ENCODE data around the gene RNF38. TPM values are rescaled to one million over a fixed set of nuclear protein-coding genes. Genes with fewer than 3 reads are reported as not detected.

The RNF38 gene
- total RNA-seq, 1 experiment from 2014 or later, result 18.6 TPM

DNA sequence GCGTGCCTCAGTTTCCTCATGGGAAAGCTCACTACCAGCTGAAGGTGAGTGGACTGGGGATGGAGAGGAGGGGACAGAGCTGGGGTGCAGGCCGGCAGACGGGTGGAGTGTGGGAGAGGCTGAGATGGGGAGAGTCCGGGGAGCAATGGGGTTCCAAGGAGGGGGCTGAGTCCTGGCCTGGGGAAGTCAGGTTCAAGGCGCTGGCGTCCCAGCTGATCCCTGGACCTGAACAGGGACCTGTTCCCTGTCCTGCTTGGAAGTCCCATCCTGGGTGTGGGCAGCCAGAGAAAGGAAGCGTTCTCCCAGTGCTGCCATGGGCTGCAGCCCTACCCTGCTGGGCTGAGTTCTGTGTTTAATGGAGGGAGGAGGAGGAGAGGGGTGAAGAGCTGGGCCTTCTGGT is 80.9 kb downstream of the RNF38 start:
- intact Hi-C loops (cut with micrococcal nuclease), result no loop called here
- Mint-ChIP-seq H3K27ac (ENCODE audit: low read depth, unreplicated experiment) (no peak overlapping the region), H3K4me1 (ENCODE audit: insufficient read depth, unreplicated experiment) (no peaks in the 10 kb centered on the region), H3K27me3 (ENCODE audit: insufficient read depth, unreplicated experiment) (no peaks in the 10 kb centered on the region), H3K36me3 (ENCODE audit: insufficient read depth, unreplicated experiment) (peaks cover 12% of the 10 kb centered on the region), H3K9me3 (ENCODE audit: unreplicated experiment) (no peaks in the 10 kb centered on the region), H3K4me3 (ENCODE audit: unreplicated experiment) (no peak overlapping the region)
- no TSS peak for BruUV-seq (replicated peaks)
- TF ChIP-seq, protein P1, sequence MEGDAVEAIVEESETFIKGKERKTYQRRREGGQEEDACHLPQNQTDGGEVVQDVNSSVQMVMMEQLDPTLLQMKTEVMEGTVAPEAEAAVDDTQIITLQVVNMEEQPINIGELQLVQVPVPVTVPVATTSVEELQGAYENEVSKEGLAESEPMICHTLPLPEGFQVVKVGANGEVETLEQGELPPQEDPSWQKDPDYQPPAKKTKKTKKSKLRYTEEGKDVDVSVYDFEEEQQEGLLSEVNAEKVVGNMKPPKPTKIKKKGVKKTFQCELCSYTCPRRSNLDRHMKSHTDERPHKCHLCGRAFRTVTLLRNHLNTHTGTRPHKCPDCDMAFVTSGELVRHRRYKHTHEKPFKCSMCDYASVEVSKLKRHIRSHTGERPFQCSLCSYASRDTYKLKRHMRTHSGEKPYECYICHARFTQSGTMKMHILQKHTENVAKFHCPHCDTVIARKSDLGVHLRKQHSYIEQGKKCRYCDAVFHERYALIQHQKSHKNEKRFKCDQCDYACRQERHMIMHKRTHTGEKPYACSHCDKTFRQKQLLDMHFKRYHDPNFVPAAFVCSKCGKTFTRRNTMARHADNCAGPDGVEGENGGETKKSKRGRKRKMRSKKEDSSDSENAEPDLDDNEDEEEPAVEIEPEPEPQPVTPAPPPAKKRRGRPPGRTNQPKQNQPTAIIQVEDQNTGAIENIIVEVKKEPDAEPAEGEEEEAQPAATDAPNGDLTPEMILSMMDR (IDR thresholded peaks at IDR 0.05; ENCODE audit: unreplicated experiment), result no peak
- CTCF ChIA-PET, result interaction anchor here (4.5 kb wide), 1 partner anchor 10 kb away, joined by 45 read pairs; no protein-coding TSS in a partner anchor
- POLR2A ChIA-PET, result interaction anchor here (1.1 kb wide), 1 partner anchor 62 kb away, joined by 3 read pairs; no protein-coding TSS in a partner anchor
- DNase-seq (ENCODE audit: unreplicated experiment), result no peak

DNA sequence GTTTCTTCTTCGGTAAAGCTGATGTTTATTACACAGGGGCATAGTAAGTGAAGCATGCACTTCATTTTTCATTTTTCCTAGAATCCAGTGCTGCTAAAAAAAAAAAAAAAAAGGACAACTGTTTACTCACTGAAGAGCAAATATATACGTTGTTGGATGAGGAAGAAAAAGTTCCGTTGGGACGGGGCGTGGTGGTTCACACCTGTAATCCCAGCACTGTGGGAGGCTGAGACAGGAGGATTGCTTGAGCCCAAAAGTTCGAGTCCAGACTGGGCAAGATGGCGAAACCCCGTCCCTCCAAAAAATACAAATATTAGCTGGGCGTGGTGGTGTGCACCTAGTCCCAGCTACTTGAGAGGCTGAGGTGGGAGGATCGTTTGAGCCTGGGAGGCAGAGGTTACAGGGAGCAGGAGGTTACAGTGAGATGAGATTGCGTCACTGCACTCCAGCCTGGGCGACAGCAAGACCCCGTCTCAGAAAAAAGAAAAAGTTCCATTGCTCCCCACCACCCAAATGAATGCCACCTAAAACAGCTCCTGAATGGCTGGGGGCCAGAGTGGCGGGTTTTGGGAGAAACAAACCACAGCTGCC is 81.8 kb downstream of the RNF38 start:
- TF ChIP-seq, protein P1 (IDR thresholded peaks at IDR 0.05; ENCODE audit: unreplicated experiment), result no peak
- POLR2A ChIA-PET, result no interaction called here
- no peaks in the 10 kb centered on the region for H3K4me1 Mint-ChIP-seq (ENCODE audit: insufficient read depth, unreplicated experiment)

GRCh38 chr9:36317766-36318165 is 82.3 kb downstream of the RNF38 start:
- Mint-ChIP-seq H3K27ac (ENCODE audit: low read depth, unreplicated experiment) (no peak overlapping the region), H3K27me3 (ENCODE audit: insufficient read depth, unreplicated experiment) (no peaks in the 10 kb centered on the region), H3K36me3 (ENCODE audit: insufficient read depth, unreplicated experiment) (peaks cover 12% of the 10 kb centered on the region), H3K9me3 (ENCODE audit: unreplicated experiment) (no peaks in the 10 kb centered on the region), H3K4me3 (ENCODE audit: unreplicated experiment) (no peak overlapping the region), H3K4me1 (ENCODE audit: insufficient read depth, unreplicated experiment) (no peaks in the 10 kb centered on the region)
- DNase-seq (ENCODE audit: unreplicated experiment), result peak; percentile 62
- POLR2A ChIA-PET, result no interaction called here
- TF ChIP-seq, protein P1 (IDR thresholded peaks at IDR 0.05; ENCODE audit: unreplicated experiment), result no peak
- CTCF ChIA-PET, result interaction anchor here (0.6 to 4.5 kb wide), 2 partner anchors 12 to 134 kb away, joined by 4 to 45 read pairs; no protein-coding TSS in a partner anchor
- intact Hi-C loops (cut with micrococcal nuclease), result no loop called here
- no TSS peak for BruUV-seq (replicated peaks)

More for the DNA sequence above, 81.8 kb downstream of the RNF38 start:
- no peaks in the 10 kb centered on the region for H3K27me3 Mint-ChIP-seq (ENCODE audit: insufficient read depth, unreplicated experiment)
- intact Hi-C loops (cut with micrococcal nuclease), result no loop called here
- DNase-seq (ENCODE audit: unreplicated experiment), result no peak
- H3K4me3 Mint-ChIP-seq (ENCODE audit: unreplicated experiment), result no peak overlapping the region
- peaks cover 12% of the 10 kb centered on the region for H3K36me3 Mint-ChIP-seq (ENCODE audit: insufficient read depth, unreplicated experiment)
- no TSS peak for BruUV-seq (replicated peaks)
- CTCF ChIA-PET, result interaction anchor here (4.5 kb wide), 1 partner anchor 11 kb away, joined by 45 read pairs; no protein-coding TSS in a partner anchor
- no peaks in the 10 kb centered on the region for H3K9me3 Mint-ChIP-seq (ENCODE audit: unreplicated experiment)
- no peak overlapping the region for H3K27ac Mint-ChIP-seq (ENCODE audit: low read depth, unreplicated experiment)

- CTCF ChIA-PET, result interaction anchor here (0.6 to 4.5 kb wide), 4 partner anchors 13 to 133 kb away, joined by 3 to 45 read pairs (median 4); no protein-coding TSS in a partner anchor
- Mint-ChIP-seq H3K9me3 (ENCODE audit: unreplicated experiment) (no peaks in the 10 kb centered on the region), H3K4me3 (ENCODE audit: unreplicated experiment) (no peak overlapping the region), H3K27me3 (ENCODE audit: insufficient read depth, unreplicated experiment) (no peaks in the 10 kb centered on the region), H3K4me1 (ENCODE audit: insufficient read depth, unreplicated experiment) (no peaks in the 10 kb centered on the region), H3K27ac (ENCODE audit: low read depth, unreplicated experiment) (no peak overlapping the region), H3K36me3 (ENCODE audit: insufficient read depth, unreplicated experiment) (peaks cover 8% of the 10 kb centered on the region)
- BruUV-seq (replicated peaks), result no TSS peak
- intact Hi-C loops (cut with micrococcal nuclease), result no loop called here
- TF ChIP-seq, protein P1 (IDR thresholded peaks at IDR 0.05; ENCODE audit: unreplicated experiment), result no peak
- DNase-seq (ENCODE audit: unreplicated experiment), result no peak
- POLR2A ChIA-PET, result interaction anchor here (0.6 kb wide), 1 partner anchor 1245 kb away, joined by 3 read pairs; no protein-coding TSS in a partner anchor
Measured at GRCh38 chr9:36316611-36317317, 83.3 kb downstream of the RNF38 start.

All from MCF 10A (cell line).